Measurements from ENCODE around the gene FAM222A.

The FAM222A gene

GRCh38 chr12:109786799-109787198, 73.2 kb downstream of the FAM222A start:
- Histone ChIP-seq H3K4me1 (ENCODE audit: control insufficient read depth, insufficient read depth, low read length) (no peaks in the 10 kb centered on the region), H3K27ac (ENCODE audit: insufficient read depth, low read depth, low read length, poor library complexity, severe bottlenecking) (no peak overlapping the region), H3K27me3 (ENCODE audit: control insufficient read depth, insufficient read depth, low read length, poor library complexity, severe bottlenecking) (no peaks in the 10 kb centered on the region), H3K4me3 (ENCODE audit: insufficient read depth, low read depth, low read length) (no peak overlapping the region), H3K36me3 (ENCODE audit: control insufficient read depth, insufficient read depth, low read length) (no peaks in the 10 kb centered on the region), H3K9me3 (ENCODE audit: control insufficient read depth, low read length) (no peaks in the 10 kb centered on the region)
- WGBS, 2 experiments: 93 to 95% methylated on average over 9 of the region's 9 CpGs

- H3K9me3 ChIP-seq (ENCODE audit: control insufficient read depth, low read length): no peaks in the 10 kb centered on the region
- no peak overlapping the region for H3K4me3 ChIP-seq (ENCODE audit: insufficient read depth, low read depth, low read length)
- H3K4me1 ChIP-seq (ENCODE audit: control insufficient read depth, insufficient read depth, low read length): no peaks in the 10 kb centered on the region
- no peaks in the 10 kb centered on the region for H3K27me3 ChIP-seq (ENCODE audit: control insufficient read depth, insufficient read depth, low read length, poor library complexity, severe bottlenecking)
- no peaks in the 10 kb centered on the region for H3K36me3 ChIP-seq (ENCODE audit: control insufficient read depth, insufficient read depth, low read length)
- 91 to 93% methylated on average over 1 of the region's 1 CpG for WGBS, 2 experiments
- H3K27ac ChIP-seq (ENCODE audit: insufficient read depth, low read depth, low read length, poor library complexity, severe bottlenecking): no peak overlapping the region
These were observed 76.0 kb downstream of the FAM222A start for GRCh38 chr12:109789526-109790048.

GRCh38 chr12:109792992-109793391, 79.4 kb downstream of the FAM222A start:
- H3K36me3 ChIP-seq (ENCODE audit: control insufficient read depth, insufficient read depth, low read length): no peaks in the 10 kb centered on the region
- H3K9me3 ChIP-seq (ENCODE audit: control insufficient read depth, low read length): no peaks in the 10 kb centered on the region
- H3K27ac ChIP-seq (ENCODE audit: insufficient read depth, low read depth, low read length, poor library complexity, severe bottlenecking): no peak overlapping the region
- no peaks in the 10 kb centered on the region for H3K4me1 ChIP-seq (ENCODE audit: control insufficient read depth, insufficient read depth, low read length)
- no peak overlapping the region for H3K4me3 ChIP-seq (ENCODE audit: insufficient read depth, low read depth, low read length)
- no peaks in the 10 kb centered on the region for H3K27me3 ChIP-seq (ENCODE audit: control insufficient read depth, insufficient read depth, low read length, poor library complexity, severe bottlenecking)

GRCh38 chr12:109793411-109793810, 79.8 kb downstream of the FAM222A start:
- Histone ChIP-seq H3K27me3 (ENCODE audit: control insufficient read depth, insufficient read depth, low read length, poor library complexity, severe bottlenecking) (no peaks in the 10 kb centered on the region), H3K27ac (ENCODE audit: insufficient read depth, low read depth, low read length, poor library complexity, severe bottlenecking) (no peak overlapping the region), H3K4me3 (ENCODE audit: insufficient read depth, low read depth, low read length) (no peak overlapping the region), H3K4me1 (ENCODE audit: control insufficient read depth, insufficient read depth, low read length) (no peaks in the 10 kb centered on the region), H3K36me3 (ENCODE audit: control insufficient read depth, insufficient read depth, low read length) (no peaks in the 10 kb centered on the region), H3K9me3 (ENCODE audit: control insufficient read depth, low read length) (no peaks in the 10 kb centered on the region)
- WGBS, 2 experiments: 46 to 53% methylated on average over 4 of the region's 4 CpGs

GRCh38 chr12:109793826-109794501, 80.3 kb downstream of the FAM222A start:
- Histone ChIP-seq H3K4me1 (ENCODE audit: control insufficient read depth, insufficient read depth, low read length) (no peaks in the 10 kb centered on the region), H3K27ac (ENCODE audit: insufficient read depth, low read depth, low read length, poor library complexity, severe bottlenecking) (no peak overlapping the region), H3K27me3 (ENCODE audit: control insufficient read depth, insufficient read depth, low read length, poor library complexity, severe bottlenecking) (no peaks in the 10 kb centered on the region), H3K9me3 (ENCODE audit: control insufficient read depth, low read length) (no peaks in the 10 kb centered on the region), H3K4me3 (ENCODE audit: insufficient read depth, low read depth, low read length) (no peak overlapping the region), H3K36me3 (ENCODE audit: control insufficient read depth, insufficient read depth, low read length) (no peaks in the 10 kb centered on the region)
- 91 to 93% methylated on average over 26 of the region's 26 CpGs for WGBS, 2 experiments

- H3K27me3 ChIP-seq (ENCODE audit: control insufficient read depth, insufficient read depth, low read length, poor library complexity, severe bottlenecking): no peaks in the 10 kb centered on the region
- no peaks in the 10 kb centered on the region for H3K9me3 ChIP-seq (ENCODE audit: control insufficient read depth, low read length)
- no peaks in the 10 kb centered on the region for H3K36me3 ChIP-seq (ENCODE audit: control insufficient read depth, insufficient read depth, low read length)
- WGBS, 2 experiments: 89 to 94% methylated on average over 2 of the region's 2 CpGs
- no peak overlapping the region for H3K27ac ChIP-seq (ENCODE audit: insufficient read depth, low read depth, low read length, poor library complexity, severe bottlenecking)
- no peak overlapping the region for H3K4me3 ChIP-seq (ENCODE audit: insufficient read depth, low read depth, low read length)
- no peaks in the 10 kb centered on the region for H3K4me1 ChIP-seq (ENCODE audit: control insufficient read depth, insufficient read depth, low read length)
These were observed 81.4 kb downstream of the FAM222A start for GRCh38 chr12:109795023-109795422.

GRCh38 chr12:109796057-109796456, 82.4 kb downstream of the FAM222A start:
- 91 to 92% methylated on average over 2 of the region's 2 CpGs for WGBS, 2 experiments
- Histone ChIP-seq H3K4me1 (ENCODE audit: control insufficient read depth, insufficient read depth, low read length) (no peaks in the 10 kb centered on the region), H3K27ac (ENCODE audit: insufficient read depth, low read depth, low read length, poor library complexity, severe bottlenecking) (no peak overlapping the region), H3K9me3 (ENCODE audit: control insufficient read depth, low read length) (no peaks in the 10 kb centered on the region), H3K36me3 (ENCODE audit: control insufficient read depth, insufficient read depth, low read length) (no peaks in the 10 kb centered on the region), H3K27me3 (ENCODE audit: control insufficient read depth, insufficient read depth, low read length, poor library complexity, severe bottlenecking) (no peaks in the 10 kb centered on the region), H3K4me3 (ENCODE audit: insufficient read depth, low read depth, low read length) (no peak overlapping the region)

- Histone ChIP-seq H3K4me3 (ENCODE audit: insufficient read depth, low read depth, low read length) (no peak overlapping the region), H3K9me3 (ENCODE audit: control insufficient read depth, low read length) (no peaks in the 10 kb centered on the region), H3K4me1 (ENCODE audit: control insufficient read depth, insufficient read depth, low read length) (no peaks in the 10 kb centered on the region), H3K27me3 (ENCODE audit: control insufficient read depth, insufficient read depth, low read length, poor library complexity, severe bottlenecking) (no peaks in the 10 kb centered on the region), H3K36me3 (ENCODE audit: control insufficient read depth, insufficient read depth, low read length) (no peaks in the 10 kb centered on the region), H3K27ac (ENCODE audit: insufficient read depth, low read depth, low read length, poor library complexity, severe bottlenecking) (no peak overlapping the region)
- 89 to 92% methylated on average over 19 of the region's 19 CpGs for WGBS, 2 experiments
These were observed 84.5 kb downstream of the FAM222A start for GRCh38 chr12:109797905-109798669.

- no peak overlapping the region for H3K27ac ChIP-seq (ENCODE audit: insufficient read depth, low read depth, low read length, poor library complexity, severe bottlenecking)
- H3K36me3 ChIP-seq (ENCODE audit: control insufficient read depth, insufficient read depth, low read length): no peaks in the 10 kb centered on the region
- H3K9me3 ChIP-seq (ENCODE audit: control insufficient read depth, low read length): no peaks in the 10 kb centered on the region
- no peak overlapping the region for H3K4me3 ChIP-seq (ENCODE audit: insufficient read depth, low read depth, low read length)
- WGBS, 2 experiments: 93 to 95% methylated on average over 20 of the region's 20 CpGs
- H3K4me1 ChIP-seq (ENCODE audit: control insufficient read depth, insufficient read depth, low read length): no peaks in the 10 kb centered on the region
- H3K27me3 ChIP-seq (ENCODE audit: control insufficient read depth, insufficient read depth, low read length, poor library complexity, severe bottlenecking): no peaks in the 10 kb centered on the region
These were observed 85.1 kb downstream of the FAM222A start for GRCh38 chr12:109798691-109799090.

- Histone ChIP-seq H3K27ac (ENCODE audit: insufficient read depth, low read depth, low read length, poor library complexity, severe bottlenecking) (no peak overlapping the region), H3K4me1 (ENCODE audit: control insufficient read depth, insufficient read depth, low read length) (no peaks in the 10 kb centered on the region), H3K9me3 (ENCODE audit: control insufficient read depth, low read length) (no peaks in the 10 kb centered on the region), H3K27me3 (ENCODE audit: control insufficient read depth, insufficient read depth, low read length, poor library complexity, severe bottlenecking) (no peaks in the 10 kb centered on the region), H3K4me3 (ENCODE audit: insufficient read depth, low read depth, low read length) (no peak overlapping the region), H3K36me3 (ENCODE audit: control insufficient read depth, insufficient read depth, low read length) (no peaks in the 10 kb centered on the region)
- WGBS, 2 experiments: 92 to 94% methylated on average over 13 of the region's 13 CpGs
These were observed 86.9 kb downstream of the FAM222A start for GRCh38 chr12:109800536-109800935.
